H1 (cell line): Measurements from ENCODE around the gene CBLN1.

Experiments
- ATF2 ChIP-seq: IDR thresholded peaks from 2 replicates; pipeline ENCODE4 v1.6.1; 2012; ENCODE audit warnings: low read length, inconsistent platforms
- BRCA1 ChIP-seq: IDR thresholded peaks from 2 replicates; pipeline ENCODE4 v1.6.1; 2012; ENCODE audit warnings: low read depth, low read length, improper control_type of control experiment
- CTCF ChIP-seq, 3 experiments: IDR thresholded peaks; 1 replicate in 2 of 3; 2 replicates in 1 of 3; pipeline versions ENCODE4 v1.5.1 to v1.6.1; 2011; ENCODE audit warnings: low read length in 3 of 3, mild to moderate bottlenecking in 3 of 3, inconsistent platforms in 2 of 3, low read depth in 1 of 3, moderate library complexity in 1 of 3; ENCODE audit not compliant: insufficient read depth in 1 of 3; ENCODE audit errors: control extremely low read depth in 1 of 3
- GABPA ChIP-seq: IDR thresholded peaks from 2 replicates; pipeline ENCODE4 v1.6.1; 2011; ENCODE audit warnings: mild to moderate bottlenecking, low read length, moderate library complexity, borderline replicate concordance; ENCODE audit not compliant: insufficient read depth
- KDM4A ChIP-seq: IDR thresholded peaks from one replicate; pipeline ENCODE4 v1.7.1; 2012; ENCODE audit warnings: low read depth, mild to moderate bottlenecking, moderate library complexity, low read length, inconsistent platforms; ENCODE audit not compliant: severe bottlenecking
- MAX ChIP-seq: IDR thresholded peaks from 2 replicates; pipeline ENCODE4 v1.6.1; 2012; ENCODE audit warnings: inconsistent platforms
- RAD21 ChIP-seq, 2 experiments: IDR thresholded peaks in 1 of 2; conservative IDR thresholded peaks in 1 of 2; 2 replicates each; pipeline ENCODE4 v1.6.1; 2011; ENCODE audit warnings: low read depth in 2 of 2, low read length in 2 of 2, improper control_type of control experiment in 1 of 2, inconsistent platforms in 1 of 2, mild to moderate bottlenecking in 1 of 2, moderate library complexity in 1 of 2

- TF ChIP-seq CTCF (IDR thresholded peaks at IDR 0.05; ENCODE audit: control extremely low read depth in 1 of 3, insufficient read depth in 1 of 3, low read depth in 1 of 3, low read length in 3 of 3) (no peak), GABPA (no peak), ATF2 (no peak), MAX (no peak), BRCA1 (no peak), KDM4A (no peak), RAD21 (IDR thresholded peaks at IDR 0.05 in 1 of 2, conservative IDR thresholded peaks at IDR 0.05 in 1 of 2; ENCODE audit: low read depth in 2 of 2, low read length in 2 of 2) (no peak)
These were observed 30.2 kb upstream of the CBLN1 start for GRCh38 chr16:49311823-49312222.
